Measurements from ENCODE around the gene PAMR1. TPM values are rescaled to one million over a fixed set of nuclear protein-coding genes. Genes with fewer than 3 reads are reported as not detected.
A peak's percentile ranks its signal among the peaks of the same experiment; 100 is the strongest.

Gene PAMR1
- total and polyA plus RNA-seq, 9 of the 15 experiments (the other 6 are each of a cell fraction or from before 2014, with no cell fraction given) = not detected

DNA sequence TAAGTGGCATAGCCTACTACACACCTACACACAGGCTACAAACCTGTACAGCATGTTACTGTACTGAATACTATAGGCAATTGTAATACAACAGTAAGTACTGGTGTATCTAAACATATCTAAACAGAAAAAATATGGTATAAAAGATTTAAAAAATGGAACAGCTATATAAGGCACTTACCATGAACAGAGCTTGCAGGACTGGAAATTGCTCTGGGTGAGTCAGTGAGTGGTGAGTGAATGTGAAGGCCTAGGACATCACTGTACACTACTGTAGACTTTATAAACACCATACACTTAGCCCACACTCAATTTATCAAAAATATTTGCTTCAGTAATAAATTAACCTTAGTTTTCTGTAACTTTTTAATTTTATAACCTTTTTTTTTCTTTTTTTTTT, 24.7 kb downstream of the PAMR1 start:
- TF ChIP-seq CSDE1 (IDR thresholded peaks at IDR 0.05) = no peak
- TF ChIP-seq NCOA2 (IDR thresholded peaks at IDR 0.05; ENCODE audit: partially characterized antibody in 2 of 2) = no peak
- Histone ChIP-seq H3K9ac (ENCODE audit: insufficient read depth in 1 of 2, low read depth in 2 of 2, low read length in 2 of 2) (no peak overlapping the region), H3K9me1 (ENCODE audit: control insufficient read depth, insufficient read depth, low read length) (no peaks in the 10 kb centered on the region), H3K4me1 (replicated peaks in 1 of 2; ENCODE audit: control insufficient read depth in 2 of 2, insufficient read depth in 2 of 2, low read length in 2 of 2) (no peaks in the 10 kb centered on the region), H3K4me3 (no peak overlapping the region), H3K36me3 (ENCODE audit: control insufficient read depth, insufficient read depth, low read length) (no peaks in the 10 kb centered on the region), H3K4me2 (ENCODE audit: insufficient read depth, low read length) (no peak overlapping the region), H3K79me2 (ENCODE audit: control insufficient read depth, insufficient read depth, low read length) (no peaks in the 10 kb centered on the region), H3K27me3 (ENCODE audit: control insufficient read depth in 2 of 2, insufficient read depth in 2 of 2, low read length in 2 of 2) (peaks cover 0 to 3% of the 10 kb centered on the region in 2 experiments; a peak in 2 of 5 replicates), H4K20me1 (replicated peaks; ENCODE audit: control insufficient read depth, insufficient read depth, low read length) (no peaks in the 10 kb centered on the region), H3K27ac (ENCODE audit: extremely low read depth, low read depth, low read length) (no peak overlapping the region), H3K9me3 (replicated peaks; ENCODE audit: control insufficient read depth, insufficient read depth, low read depth, low read length) (no peaks in the 10 kb centered on the region), H2AFZ (ENCODE audit: low read depth, low read length) (no peak overlapping the region)
- in situ Hi-C loops (cut with MboI) = no loop called here
- ChIA-PET POLR2A (no interaction called here), CTCF (ENCODE audit: low intra/inter-chr PET ratio) (no interaction called here)
- BruUV-seq (replicated peaks) = no TSS peak
- DNase-seq (ENCODE audit: extremely low read depth in 1 of 4, low spot score in 3 of 4) = no peak
- no peak for FAIRE-seq
- intact Hi-C loops (cut with micrococcal nuclease) = no loop called here
- no peak for ATAC-seq

- BruUV-seq (replicated peaks) = no TSS peak
- Histone ChIP-seq H4K20me1 (replicated peaks; ENCODE audit: control insufficient read depth, insufficient read depth, low read length) (no peaks in the 10 kb centered on the region), H3K27me3 (ENCODE audit: control insufficient read depth in 2 of 2, insufficient read depth in 2 of 2, low read length in 2 of 2) (peaks cover 9 to 17% of the 10 kb centered on the region in 2 experiments; a peak in 3 of 5 replicates), H3K9me3 (replicated peaks; ENCODE audit: control insufficient read depth, insufficient read depth, low read depth, low read length) (no peaks in the 10 kb centered on the region), H3K79me2 (ENCODE audit: control insufficient read depth, insufficient read depth, low read length) (no peaks in the 10 kb centered on the region), H3K4me2 (ENCODE audit: insufficient read depth, low read length) (no peak overlapping the region), H3K4me3 (no peak overlapping the region), H3K9ac (ENCODE audit: insufficient read depth in 1 of 2, low read depth in 2 of 2, low read length in 2 of 2) (no peak overlapping the region), H3K4me1 (replicated peaks in 1 of 2; ENCODE audit: control insufficient read depth in 2 of 2, insufficient read depth in 2 of 2, low read length in 2 of 2) (no peaks in the 10 kb centered on the region), H3K9me1 (ENCODE audit: control insufficient read depth, insufficient read depth, low read length) (no peaks in the 10 kb centered on the region), H2AFZ (ENCODE audit: low read depth, low read length) (no peak overlapping the region), H3K27ac (ENCODE audit: extremely low read depth, low read depth, low read length) (no peak overlapping the region), H3K36me3 (ENCODE audit: control insufficient read depth, insufficient read depth, low read length) (no peaks in the 10 kb centered on the region)
- whole genome bisulfite sequencing (ENCODE audit: insufficient coverage, low coverage, missing lambda C conversion rate) = 0% methylated on average over 1 of the region's 1 CpG
- DNase-seq (ENCODE audit: extremely low read depth in 1 of 4, low spot score in 3 of 4) (no peak), ATAC-seq (no peak), FAIRE-seq (peak; percentile 55)
- in situ Hi-C loops (cut with MboI) = no loop called here
- POLR2A ChIA-PET = interaction anchor here (0.6 kb wide), 1 partner anchor 394 kb away, joined by 3 read pairs; no protein-coding TSS in a partner anchor
- CTCF ChIA-PET (ENCODE audit: low intra/inter-chr PET ratio) = no interaction called here
- intact Hi-C loops (cut with micrococcal nuclease) = no loop called here
- TF ChIP-seq RBFOX2 (IDR thresholded peaks at IDR 0.05; ENCODE audit: low read depth, low read length) (no peak), CBX8 (IDR thresholded peaks at IDR 0.05; ENCODE audit: borderline replicate concordance, extremely low read depth, low read depth, low read length, poor library complexity, severe bottlenecking) (no peak), EZH2 (IDR thresholded peaks at IDR 0.05; ENCODE audit: borderline replicate concordance, low read depth, low read length) (no peak), MECOM (CRISPR knock-in tag; IDR thresholded peaks at IDR 0.05) (no peak), PTTG1 (tag; IDR thresholded peaks at IDR 0.05; ENCODE audit: low read depth) (no peak), ZNF174 (CRISPR knock-in tag; IDR thresholded peaks at IDR 0.05) (no peak), ZSCAN29 (IDR thresholded peaks at IDR 0.05) (no peak), HNRNPUL1 (IDR thresholded peaks at IDR 0.05; ENCODE audit: low read length) (no peak), ZKSCAN8 (CRISPR knock-in tag; IDR thresholded peaks at IDR 0.05) (no peak), EHMT2 (IDR thresholded peaks at IDR 0.05) (no peak), ZBTB8A (IDR thresholded peaks at IDR 0.05; ENCODE audit: partially characterized antibody) (no peak)
- TF ChIP-seq, protein P1, sequence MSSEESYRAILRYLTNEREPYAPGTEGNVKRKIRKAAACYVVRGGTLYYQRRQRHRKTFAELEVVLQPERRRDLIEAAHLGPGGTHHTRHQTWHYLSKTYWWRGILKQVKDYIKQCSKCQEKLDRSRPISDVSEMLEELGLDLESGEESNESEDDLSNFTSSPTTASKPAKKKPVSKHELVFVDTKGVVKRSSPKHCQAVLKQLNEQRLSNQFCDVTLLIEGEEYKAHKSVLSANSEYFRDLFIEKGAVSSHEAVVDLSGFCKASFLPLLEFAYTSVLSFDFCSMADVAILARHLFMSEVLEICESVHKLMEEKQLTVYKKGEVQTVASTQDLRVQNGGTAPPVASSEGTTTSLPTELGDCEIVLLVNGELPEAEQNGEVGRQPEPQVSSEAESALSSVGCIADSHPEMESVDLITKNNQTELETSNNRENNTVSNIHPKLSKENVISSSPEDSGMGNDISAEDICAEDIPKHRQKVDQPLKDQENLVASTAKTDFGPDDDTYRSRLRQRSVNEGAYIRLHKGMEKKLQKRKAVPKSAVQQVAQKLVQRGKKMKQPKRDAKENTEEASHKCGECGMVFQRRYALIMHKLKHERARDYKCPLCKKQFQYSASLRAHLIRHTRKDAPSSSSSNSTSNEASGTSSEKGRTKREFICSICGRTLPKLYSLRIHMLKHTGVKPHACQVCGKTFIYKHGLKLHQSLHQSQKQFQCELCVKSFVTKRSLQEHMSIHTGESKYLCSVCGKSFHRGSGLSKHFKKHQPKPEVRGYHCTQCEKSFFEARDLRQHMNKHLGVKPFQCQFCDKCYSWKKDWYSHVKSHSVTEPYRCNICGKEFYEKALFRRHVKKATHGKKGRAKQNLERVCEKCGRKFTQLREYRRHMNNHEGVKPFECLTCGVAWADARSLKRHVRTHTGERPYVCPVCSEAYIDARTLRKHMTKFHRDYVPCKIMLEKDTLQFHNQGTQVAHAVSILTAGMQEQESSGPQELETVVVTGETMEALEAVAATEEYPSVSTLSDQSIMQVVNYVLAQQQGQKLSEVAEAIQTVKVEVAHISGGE (CRISPR knock-in tag; IDR thresholded peaks at IDR 0.05) = no peak
Observed at GRCh38 chr11:35496416-35496815, 29.0 kb downstream of the PAMR1 start.

Data from K562 (cell line).